ENCODE data around the gene EFNA1. TPM values are rescaled to one million over a fixed set of nuclear protein-coding genes. Genes with fewer than 3 reads are reported as not detected.

EFNA1 gene
- total and polyA plus RNA-seq, 2 of the 13 experiments (the other 11 are each of a cell fraction or from before 2014, with no cell fraction given), result 81.8 to 874 TPM

GRCh38 chr1:155125511-155125945 lies 2.1 kb upstream of the EFNA1 start (continued):
- TF ChIP-seq ZBED4 (CRISPR knock-in tag; IDR thresholded peaks at IDR 0.05; ENCODE audit: borderline replicate concordance) (no peak), ZNF616 (CRISPR knock-in tag; IDR thresholded peaks at IDR 0.05; ENCODE audit: low read depth) (0 out of 2 replicates have a peak, but pooled peaks have one; percentile 28), ZFP36L1 (CRISPR knock-in tag; IDR thresholded peaks at IDR 0.05) (no peak), ZNF121 (CRISPR knock-in tag; IDR thresholded peaks at IDR 0.05) (no peak), LCORL (IDR thresholded peaks at IDR 0.05) (no peak), LCORL (CRISPR knock-in tag; IDR thresholded peaks at IDR 0.05) (no peak), ZNF713 (CRISPR knock-in tag; IDR thresholded peaks at IDR 0.05) (no peak), PAWR (CRISPR knock-in tag; IDR thresholded peaks at IDR 0.05; ENCODE audit: borderline replicate concordance) (no peak), ZNF230 (CRISPR knock-in tag; IDR thresholded peaks at IDR 0.05) (no peak), ZZZ3 (CRISPR knock-in tag; IDR thresholded peaks at IDR 0.05; ENCODE audit: borderline replicate concordance) (no peak), MYC (CRISPR knock-in tag; IDR thresholded peaks at IDR 0.05; ENCODE audit: borderline replicate concordance) (no peak), RBM39 (IDR thresholded peaks at IDR 0.05; ENCODE audit: low read depth, low read length, poor library complexity, severe bottlenecking) (peak; percentile 23), ZBTB39 (CRISPR knock-in tag; IDR thresholded peaks at IDR 0.05) (no peak), NCOA1 (CRISPR knock-in tag; IDR thresholded peaks at IDR 0.05) (no peak), ZNF607 (CRISPR knock-in tag; IDR thresholded peaks at IDR 0.05; ENCODE audit: borderline replicate concordance) (no peak), NRL (CRISPR knock-in tag; IDR thresholded peaks at IDR 0.05; ENCODE audit: borderline replicate concordance) (no peak), ZNF263 (CRISPR knock-in tag; IDR thresholded peaks at IDR 0.05) (no peak), ZNF276 (CRISPR knock-in tag; IDR thresholded peaks at IDR 0.05; ENCODE audit: low read depth) (no peak), E2F5 (CRISPR knock-in tag; conservative IDR thresholded peaks at IDR 0.05) (no peak), POLR2G (IDR thresholded peaks at IDR 0.05; ENCODE audit: low read depth, low read length) (0 out of 2 replicates have a peak, but pooled peaks have one; percentile 10)

Data from HepG2 (cell line).